ENCODE data around the gene DENND5B.

- TF ChIP-seq CTCF (conservative IDR thresholded peaks at IDR 0.05): no peak
- TF ChIP-seq EZH2 (IDR thresholded peaks at IDR 0.05; ENCODE audit: low read depth): no peak
These were observed 91.4 kb downstream of the DENND5B start for GRCh38 chr12:31499567-31499966.
